ENCODE data around the gene IL36G.
"Not testable (repeated sequence)": the region's sequence is repeated elsewhere in the genome, so short reads cannot be mapped to it uniquely, and the experiment has no call there.

The IL36G gene

GRCh38 chr2:112977559-112978056, at the start of gene IL36G:
Gene IL36G, plus strand, starts transcription at chr2:112978006. Its CDS starts 633 bp downstream, at chr2:112978639.
- DNase-seq, result no peak

- DNase-seq, result no peak
These were observed 44.5 kb upstream of the IL36G start for GRCh38 chr2:112933261-112933660.

- not testable (repeated sequence) for DNase-seq
These were observed 43.7 kb upstream of the IL36G start for GRCh38 chr2:112934117-112934516.

DNA sequence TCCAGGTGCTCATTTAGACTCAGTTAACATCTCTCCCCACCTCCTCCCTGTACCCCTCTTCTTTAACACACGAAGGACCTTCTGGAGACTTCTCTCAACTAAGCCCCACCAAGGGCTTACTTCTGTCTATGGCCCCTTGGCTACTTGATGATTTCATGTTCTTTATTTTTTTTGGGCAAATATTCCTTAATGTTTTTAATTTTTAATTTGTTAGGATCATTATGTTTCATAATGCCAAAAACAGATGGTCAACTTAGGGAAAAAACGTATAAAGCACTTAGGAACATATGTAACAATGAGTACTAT, 40.9 kb upstream of the IL36G start:
- no peak for DNase-seq

DNA sequence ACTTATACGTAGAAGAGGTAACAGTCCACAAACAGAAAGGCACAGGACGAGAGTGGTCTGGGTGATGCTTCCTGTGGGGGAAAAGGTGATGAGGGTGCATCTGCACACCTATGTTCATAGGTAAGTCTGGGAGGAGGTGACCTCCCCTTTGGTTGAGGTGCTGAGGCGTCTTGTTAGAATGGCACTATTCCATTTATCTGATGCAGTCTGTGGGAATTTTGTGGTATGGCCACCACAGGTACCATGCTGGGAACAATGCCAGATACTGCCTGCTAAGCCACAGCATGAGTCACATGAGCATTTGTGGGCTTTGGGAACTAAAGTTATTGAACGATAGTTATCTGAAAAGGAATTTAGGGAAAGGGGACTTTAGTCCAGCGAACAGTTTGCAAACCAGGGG, 38.9 kb upstream of the IL36G start:
- DNase-seq, result no peak

DNA sequence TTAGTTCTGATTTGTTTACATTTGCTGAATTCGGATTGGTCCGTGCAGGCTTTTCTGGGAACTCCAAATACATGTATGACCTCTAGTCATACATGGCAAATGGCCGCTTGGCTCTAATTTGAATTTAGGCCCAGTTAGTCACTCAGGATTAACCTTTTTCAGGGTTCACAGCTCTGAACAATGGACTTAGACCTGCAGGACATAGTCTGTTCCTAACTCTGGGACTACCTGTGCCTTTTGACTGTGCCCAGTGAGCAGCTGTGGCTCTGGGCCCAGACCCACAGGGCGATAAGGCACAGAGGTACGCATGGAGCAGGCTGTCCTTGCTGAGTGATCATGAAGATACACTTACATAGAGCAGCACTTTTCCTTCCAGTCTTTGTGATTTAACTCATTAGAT, 38.4 kb upstream of the IL36G start:
- DNase-seq, result no peak

DNA sequence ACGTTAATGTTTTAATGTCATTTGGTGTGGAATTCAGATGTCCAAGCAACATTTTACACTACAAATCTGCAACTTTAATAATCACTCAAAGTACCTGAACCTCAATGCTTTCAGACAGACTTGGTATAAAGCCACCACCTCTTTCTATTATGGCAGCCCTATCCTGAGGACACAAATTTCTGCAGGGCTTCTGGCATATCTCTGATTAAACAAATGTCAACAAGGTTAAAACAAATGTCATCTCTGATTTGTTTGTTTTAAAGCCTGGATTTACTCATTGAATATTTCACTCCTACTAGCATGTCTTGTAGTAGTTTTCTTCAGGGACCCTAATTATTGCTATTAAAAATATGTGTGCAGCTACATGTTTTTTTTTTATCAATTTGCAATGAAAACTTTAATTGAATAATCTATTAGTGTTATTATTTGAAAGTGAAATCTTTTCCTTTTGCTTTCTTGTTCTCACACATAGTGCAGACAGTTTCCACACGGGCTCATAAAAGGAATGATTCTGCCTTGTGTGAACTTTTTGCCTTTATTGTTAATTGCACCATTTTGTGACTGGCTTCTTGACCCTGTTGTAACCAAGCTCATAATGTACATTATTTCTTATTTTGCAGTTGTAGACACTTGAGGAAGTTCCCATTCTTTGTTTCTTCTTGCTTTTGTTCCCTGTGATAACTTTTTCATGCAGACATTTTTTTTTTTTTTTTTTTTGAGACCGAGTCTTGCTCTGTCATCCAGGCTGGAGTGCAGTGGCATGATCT, 36.8 kb upstream of the IL36G start:
- DNase-seq, result no peak

- DNase-seq, result peak; percentile 54
These were observed 35.8 kb upstream of the IL36G start for GRCh38 chr2:112941753-112942653.

DNA sequence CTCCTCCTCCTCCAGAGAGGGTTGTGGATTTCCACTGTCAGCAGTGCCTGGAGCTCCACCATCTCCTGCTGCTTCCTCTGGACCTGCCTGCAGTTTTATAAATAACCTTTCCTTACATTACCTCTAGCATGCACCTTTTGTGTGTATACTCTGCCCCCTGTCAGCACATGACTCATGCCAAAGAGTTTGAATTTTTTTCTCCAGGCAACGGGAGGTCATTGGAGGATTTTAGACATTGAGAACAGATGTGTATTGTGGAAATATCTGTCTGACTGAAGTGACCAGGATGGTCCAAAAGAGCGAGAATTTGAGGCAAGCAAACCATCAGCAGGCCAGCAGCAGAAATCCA, 35.2 kb upstream of the IL36G start:
- no peak for DNase-seq

DNA sequence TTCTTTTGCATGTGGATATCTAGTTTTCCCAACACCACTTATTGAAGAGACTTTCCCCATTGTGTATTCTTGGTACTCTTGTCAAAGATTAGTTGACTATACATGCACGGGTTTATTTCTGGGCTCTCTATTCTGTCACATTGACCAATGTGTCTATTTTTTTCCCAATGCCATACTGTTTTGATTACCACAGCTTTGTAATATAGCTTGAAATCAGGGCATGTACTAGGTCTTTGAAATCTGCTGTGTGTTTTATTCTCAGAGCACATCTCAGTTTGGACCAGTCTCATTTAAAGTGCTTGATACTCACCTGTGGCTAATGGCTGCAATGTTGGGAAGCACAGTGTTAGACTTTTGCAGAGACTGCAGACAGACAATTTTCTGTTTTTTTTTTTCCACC, 32.8 kb upstream of the IL36G start:
- no peak for DNase-seq

DNA sequence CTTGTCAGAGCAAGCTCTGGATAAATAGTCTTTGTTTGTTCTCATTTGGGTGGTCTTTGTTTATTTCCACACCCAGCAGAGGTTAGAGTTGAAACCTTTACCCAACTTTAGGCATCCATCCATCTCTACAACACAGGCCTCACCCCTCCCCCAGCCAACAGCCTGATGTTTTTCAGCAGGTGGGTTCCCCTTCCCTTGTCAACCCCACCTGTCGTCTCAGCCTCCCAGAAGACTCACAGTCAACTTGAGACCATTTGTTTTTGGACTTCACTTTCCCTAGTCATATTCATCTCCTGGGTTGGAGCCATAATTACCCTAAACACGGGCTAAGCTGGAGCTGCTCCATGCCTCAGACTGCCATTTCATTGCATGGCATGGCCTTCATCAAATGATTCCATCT, 31.7 kb upstream of the IL36G start:
- DNase-seq, result no peak

DNA sequence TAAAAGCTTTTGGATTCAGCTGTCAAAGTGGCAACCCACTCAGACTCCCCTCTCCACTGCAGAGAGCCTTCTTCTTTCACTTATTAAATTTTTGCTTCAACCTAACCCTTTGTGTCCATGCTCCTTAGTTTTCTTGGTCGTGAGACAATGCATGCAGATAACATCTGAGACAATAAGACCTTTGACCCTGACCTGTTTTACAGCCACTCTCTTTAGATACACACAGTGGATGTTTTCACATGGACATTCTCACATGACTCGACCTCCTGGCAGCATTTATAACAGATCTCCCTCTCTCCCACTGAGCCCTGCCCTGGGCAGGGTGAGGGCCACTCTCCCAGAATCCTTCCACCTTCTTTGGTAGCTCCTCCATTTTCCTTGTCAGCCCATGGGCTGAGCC, 30.4 kb upstream of the IL36G start:
- no peak for DNase-seq

DNA sequence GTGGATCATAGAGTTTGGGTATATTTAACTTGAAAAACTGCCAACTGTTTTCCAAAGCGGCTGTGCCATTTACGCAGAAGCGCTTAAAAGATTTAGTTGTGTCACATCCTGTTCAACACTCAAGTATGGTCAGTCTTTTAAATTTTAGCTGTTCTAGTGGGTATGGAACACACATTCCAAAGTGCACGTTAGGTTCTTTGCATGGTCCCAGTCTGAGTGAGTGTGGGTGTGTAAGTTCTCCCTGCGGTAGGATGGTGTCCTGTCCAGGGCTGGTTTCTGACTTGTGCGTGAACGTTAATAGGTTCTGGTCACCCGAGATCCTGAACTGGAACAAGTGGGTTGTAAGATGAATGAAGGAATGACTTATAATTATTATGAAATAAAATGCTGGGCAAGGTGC, 28.4 kb upstream of the IL36G start:
- no peak for DNase-seq

DNA sequence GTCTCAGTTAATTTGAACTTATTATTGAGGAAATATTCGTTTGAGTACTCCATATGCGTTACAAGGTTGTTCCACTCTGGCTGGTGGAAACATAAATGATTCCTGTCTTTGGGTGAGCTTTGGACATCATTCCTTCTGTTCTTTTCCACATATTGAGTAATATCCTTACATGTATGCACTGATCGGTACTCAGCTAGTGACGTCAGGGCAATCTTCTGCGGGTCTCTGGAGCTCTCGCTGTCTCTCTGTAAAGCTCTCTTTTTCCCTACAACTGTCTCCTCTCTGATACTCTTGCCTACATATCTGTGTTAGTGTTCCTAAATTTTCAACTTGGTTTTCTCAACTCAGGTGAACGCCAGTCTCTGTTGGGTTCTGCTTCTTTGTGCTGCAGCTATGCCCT, 23.4 kb upstream of the IL36G start:
- DNase-seq, result no peak

GRCh38 chr2:112957511-112957910, 20.3 kb upstream of the IL36G start:
- DNase-seq, result no peak

DNA sequence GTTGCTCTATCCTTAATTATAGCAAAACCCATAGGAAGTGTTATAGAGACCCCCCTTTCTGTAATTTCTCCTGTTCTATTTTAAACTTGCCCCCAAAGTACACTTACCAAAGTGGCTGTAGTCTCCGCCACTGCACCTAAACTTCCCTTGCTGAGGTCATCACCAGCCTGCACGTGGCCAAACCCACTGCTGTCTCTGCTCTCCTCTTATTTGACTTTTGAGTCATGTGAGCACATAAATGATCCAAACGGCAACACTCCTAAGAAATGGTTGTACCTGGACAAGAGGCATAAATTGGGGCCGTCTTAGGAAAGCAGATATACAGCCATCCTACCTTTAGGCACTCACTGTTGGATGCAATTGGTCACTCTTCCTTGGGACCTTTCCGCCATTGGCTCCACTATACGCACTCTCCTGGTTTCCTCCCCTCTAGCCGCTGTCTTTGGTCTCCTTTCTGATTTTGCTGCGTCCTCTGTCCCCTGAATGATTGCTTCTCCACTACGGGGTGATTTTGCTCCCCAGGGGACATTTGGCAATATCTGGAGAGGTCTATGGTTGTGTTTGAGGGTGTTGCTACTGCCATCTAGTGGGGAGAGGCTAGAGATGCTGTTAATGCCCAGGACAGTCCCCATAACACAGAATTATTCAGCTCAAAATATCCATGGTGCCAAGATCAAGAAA, 19.2 kb upstream of the IL36G start:
- DNase-seq, result no peak

DNA sequence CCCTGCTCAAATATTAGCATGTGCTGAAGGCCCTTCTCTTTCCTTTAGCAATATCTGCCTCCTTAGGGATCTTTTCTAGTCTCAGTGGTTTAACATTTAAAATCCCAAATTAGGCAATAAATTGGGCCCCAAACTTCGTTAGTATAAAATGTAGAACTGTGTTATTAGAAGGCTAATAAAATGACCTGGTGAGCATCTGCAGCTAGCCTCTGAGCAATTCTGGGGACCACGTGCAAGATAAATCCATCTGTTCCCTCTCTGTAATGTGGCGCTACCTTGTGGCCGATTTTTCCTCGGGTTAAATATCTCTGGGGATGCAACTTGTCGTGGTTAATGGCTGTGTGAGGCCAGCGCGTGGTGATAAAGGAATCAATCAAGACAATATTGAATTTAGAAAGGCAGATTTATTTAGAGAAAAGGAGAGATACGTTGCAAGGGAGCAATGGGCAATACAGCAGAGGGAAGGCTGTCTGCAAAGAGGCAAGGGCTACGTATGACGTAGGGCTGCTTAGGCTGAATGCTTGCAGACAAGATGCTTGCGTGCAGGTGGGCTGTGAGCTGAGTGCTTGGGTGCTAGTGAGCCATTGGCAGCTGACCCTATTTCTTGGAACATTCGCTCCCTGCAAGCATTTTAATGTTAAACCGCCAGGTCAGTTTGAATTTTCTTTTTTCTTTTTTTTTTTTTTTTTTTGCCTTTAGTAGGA, 18.5 kb upstream of the IL36G start:
- DNase-seq, result no peak

DNA sequence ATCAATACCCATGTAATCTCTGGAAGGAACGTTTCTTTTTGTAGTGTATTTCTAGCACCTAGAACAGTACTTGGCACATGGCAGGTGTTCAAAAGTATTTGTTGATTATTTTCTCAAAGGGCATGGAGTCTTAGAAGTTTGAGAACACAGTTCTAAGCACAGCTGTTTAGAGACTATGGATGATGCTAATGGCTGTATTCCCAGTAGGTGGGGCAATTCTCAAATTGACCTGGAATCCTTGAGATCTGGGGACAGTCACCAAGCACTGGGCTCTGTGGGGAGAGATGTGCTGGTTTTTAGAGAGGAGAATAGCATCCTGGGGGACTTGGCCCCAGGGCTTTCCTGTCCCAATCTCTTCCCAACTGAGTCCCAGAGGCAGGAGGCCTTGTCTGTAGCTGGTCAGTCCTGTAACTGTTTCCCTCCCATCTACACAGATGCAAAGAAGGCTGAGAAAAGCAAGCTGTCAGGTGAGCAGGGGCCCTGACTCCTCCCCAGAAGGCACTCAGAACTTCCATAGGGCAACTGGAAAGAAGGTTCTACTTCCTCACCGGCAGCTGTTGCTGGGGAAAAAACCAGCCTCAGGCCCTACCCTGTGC, 17.5 kb upstream of the IL36G start:
- DNase-seq, result no peak

DNA sequence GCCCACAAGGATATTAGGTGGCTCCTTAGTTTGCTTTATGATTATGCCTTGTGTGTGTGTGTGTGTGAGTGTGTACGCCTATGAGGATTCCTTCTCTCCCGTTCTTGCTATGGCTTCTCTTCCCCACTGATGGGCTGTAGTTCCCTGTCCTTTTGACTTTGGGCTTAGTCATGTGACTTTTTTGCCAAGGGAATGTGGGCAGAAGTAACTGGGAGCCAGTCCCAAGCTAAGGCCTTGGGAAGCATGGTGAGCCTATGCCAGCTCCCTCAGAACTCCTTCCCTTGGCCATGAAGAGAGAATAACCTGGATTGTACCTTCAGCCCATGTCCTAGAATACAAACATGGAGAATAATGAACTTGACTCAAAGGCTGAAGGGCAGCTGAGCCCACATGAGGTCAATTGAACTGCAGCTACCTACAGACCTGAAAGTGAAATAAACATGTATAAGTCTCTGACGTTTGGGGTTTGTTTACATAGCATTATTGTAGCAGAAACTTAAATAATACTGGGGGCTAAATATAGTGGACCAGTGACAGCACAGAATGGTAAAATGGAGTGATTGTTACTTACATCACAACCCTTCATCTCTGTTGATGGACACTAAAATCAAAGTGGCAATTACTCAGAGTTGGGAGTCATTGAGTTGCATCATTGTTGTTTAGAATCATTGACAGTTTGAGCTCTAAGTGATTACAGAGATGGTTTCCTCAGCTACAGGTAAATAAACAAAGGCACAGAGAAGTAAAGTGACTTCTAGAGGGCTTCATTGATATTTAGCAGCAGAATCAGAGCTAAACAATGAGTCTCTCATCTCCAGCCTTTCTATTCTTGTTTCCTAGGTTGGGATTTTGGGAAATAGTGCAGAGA, 15.3 kb upstream of the IL36G start:
- DNase-seq, result no peak

- no peak for DNase-seq
These were observed 10.8 kb upstream of the IL36G start for GRCh38 chr2:112967023-112967422.

DNA sequence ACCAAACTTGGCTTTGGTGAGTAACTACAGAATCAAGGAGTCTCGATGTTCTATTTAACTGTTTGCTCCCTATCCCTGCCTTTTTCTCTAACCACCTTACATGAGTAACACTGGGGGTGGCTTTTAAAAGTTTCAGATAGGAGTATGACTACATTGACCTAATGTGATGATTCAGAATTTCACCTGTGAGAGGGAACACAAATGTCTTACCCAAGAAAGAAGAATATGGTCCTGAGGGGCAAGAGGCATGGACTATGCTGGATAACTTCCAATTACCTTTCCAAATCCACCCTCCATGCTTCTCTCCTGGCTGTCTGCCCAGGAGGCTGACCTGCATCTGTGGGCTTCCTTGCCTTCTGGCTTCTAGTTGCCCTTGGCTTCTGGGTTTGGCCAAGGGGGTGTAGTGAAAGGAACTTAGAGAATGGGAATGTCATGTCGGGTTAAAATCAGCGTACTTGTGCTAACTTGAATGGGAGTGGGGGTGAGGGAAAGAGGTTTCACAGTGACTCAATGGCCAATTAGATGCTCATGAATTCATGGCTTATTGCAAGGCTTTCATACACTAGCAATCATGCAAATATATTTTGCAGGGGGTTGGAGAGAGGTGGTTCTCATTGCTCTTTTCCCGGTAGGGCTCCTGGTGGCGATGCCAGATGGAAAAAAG, 5.3 kb upstream of the IL36G start:
- peak; percentile 6 for DNase-seq
